HG02870 (cell line): ENCODE data around the gene GALNT16.
"Not testable (repeated sequence)": the region's sequence is repeated elsewhere in the genome, so short reads cannot be mapped to it uniquely, and the experiment has no call there.

ENCODE experiments used
- ATAC-seq: cut with Tn5 transposase; IDR thresholded peaks from one replicate; pipeline ENCODE4 v1.9.1; 2021; ENCODE audit warnings: mild to moderate bottlenecking, moderate library complexity; ENCODE audit not compliant: unreplicated experiment

Gene GALNT16

DNA sequence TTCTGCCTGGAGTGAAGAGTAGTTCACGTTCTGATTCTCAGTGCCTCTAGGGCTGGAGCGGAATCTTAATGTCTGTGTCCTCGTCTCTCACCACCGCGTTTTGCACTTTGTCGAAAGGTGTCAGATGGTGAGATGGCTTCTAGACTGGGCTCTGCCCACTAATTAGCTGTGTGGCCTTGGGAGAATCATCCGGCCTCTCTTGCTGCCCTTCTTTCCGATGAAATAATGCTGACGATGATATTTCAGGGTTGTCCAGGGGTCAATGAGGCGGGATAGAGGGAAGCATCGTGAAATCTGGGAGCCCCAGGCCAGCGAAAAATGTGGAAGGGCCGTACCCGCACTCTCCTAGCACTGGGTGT is 811 bp upstream of the GALNT16 start:
- no peak for ATAC-seq

DNA sequence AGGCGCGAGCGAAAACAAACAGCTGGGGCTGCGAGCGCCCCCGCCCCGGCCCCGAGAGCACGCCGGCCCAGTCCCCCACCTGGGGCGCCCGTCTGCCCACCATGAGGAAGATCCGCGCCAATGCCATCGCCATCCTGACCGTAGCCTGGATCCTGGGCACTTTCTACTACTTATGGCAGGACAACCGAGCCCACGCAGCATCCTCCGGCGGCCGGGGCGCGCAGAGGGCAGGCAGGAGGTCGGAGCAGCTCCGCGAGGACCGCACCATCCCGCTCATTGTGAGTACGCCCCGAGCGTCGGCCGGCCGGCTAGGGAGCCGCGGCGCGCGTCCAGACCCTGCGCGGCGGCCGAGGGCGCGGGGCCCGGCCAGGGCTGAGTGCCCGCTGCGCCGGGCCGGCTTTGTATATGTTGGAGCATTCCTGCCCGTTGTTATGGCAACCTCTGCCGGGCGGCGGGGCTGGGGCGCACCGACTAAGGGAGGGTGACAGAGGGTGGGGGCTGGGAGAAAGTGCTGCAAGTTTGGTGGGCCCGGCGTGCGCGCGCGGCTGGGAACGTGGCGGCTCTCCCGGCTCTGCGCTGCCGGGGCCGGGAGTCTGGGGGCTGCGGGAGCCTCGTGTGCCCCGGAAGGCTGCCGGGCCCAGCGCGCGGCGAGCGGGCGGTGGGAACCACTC is 367 bp downstream of the GALNT16 start:
- no peak for ATAC-seq

DNA sequence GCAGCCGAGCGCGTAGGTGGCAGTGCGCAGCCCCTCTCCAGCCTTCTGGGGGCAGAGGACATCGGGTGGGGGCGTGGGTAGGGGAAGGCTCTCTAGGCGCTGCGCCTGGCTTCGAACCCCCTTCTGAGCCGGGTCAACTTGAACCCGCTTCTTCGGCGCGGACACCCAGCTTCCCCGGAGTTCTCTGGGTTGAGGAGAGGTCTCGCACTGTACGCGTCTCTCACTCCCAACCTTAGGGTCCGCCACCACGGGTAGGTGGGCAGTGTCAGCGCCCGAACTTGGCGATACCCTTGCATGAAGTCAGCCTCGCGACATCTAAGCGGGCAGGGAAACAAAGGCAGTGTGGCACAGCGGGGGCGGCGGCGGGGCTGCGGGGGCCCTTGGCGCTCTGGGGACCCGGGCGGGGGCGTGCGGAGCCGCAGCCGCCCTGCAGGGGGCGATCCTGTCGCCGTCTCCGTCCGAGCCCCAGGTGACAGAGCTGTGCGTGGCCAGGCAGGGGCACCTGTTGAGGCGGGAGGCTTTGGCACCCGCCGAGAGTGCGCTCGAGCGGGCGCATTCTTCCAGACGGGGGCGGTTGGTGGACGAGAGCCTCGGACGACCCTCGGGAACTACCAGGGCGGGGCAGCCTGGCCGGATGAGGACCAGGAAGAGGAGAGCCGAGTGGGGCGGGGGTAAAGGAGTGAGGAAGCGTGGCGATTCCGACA is 1.1 kb downstream of the GALNT16 start:
- ATAC-seq: no peak

DNA sequence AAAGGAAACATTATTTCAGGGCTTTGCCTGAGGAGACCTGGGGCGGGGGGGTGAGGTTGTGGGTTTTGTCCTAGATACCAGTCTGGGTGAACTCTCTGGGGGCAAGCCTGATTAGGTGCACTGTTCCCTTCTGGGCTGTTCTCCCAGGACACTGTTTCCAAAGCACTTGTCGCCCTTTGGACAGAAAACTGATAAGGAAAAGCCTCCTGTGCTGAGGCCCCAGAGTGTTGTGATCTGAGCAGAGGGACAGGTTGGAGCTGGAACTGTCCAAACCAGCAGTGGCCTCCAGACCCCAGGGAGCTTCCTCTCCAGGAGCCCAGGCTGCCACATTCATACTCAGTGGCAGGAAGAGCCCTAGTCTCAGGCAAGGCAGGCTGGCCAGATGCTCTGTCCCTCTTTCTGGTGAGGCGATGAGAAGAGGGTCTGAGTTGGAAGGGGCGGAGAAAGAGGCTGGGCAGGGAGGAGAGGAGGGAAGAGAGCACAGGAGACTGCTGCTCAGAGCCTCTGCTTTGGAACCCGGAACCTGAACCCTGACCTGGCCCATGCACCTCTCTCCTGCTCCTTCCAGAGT is 1.9 kb downstream of the GALNT16 start:
- no peak for ATAC-seq

DNA sequence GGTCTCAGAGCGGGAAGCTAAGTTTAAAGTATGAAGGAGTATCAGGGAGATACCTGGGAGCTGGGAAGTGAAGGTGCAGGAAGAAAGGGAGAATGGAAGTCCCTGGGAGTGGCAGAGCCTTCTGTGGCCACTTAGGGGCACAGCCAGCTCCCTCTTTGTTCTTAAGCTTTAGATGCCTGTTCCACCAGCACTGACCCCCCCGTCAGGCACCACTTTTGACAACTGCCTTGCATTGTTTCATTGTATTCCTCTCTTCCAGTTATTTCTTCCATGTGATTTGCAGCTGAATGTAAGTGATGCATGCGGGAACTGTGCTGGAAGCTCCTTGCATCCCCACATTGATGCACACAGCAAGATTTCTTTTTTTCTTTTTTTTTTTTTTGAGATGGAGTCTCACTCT is 2.6 kb downstream of the GALNT16 start:
- ATAC-seq: no peak

DNA sequence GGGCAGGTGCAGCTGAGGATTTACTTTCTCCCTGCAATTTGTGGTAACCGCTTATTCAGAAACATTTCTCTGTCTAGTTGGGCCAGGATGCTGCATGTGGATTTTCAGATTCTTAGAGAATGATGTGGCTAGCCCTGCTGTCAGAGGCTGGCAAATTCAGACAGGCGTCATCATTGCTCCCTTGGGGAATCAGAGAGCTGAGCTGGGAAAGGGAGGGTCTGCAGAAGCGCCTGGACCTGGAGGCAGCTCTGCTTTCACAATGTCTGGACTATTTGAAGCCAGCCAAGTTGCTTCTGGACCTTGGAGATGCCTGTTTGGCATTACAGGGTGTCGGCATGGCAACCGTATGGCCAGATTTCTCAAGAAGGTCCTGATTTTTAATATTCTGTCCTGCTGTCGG is 3.4 kb downstream of the GALNT16 start:
- ATAC-seq: no peak

DNA sequence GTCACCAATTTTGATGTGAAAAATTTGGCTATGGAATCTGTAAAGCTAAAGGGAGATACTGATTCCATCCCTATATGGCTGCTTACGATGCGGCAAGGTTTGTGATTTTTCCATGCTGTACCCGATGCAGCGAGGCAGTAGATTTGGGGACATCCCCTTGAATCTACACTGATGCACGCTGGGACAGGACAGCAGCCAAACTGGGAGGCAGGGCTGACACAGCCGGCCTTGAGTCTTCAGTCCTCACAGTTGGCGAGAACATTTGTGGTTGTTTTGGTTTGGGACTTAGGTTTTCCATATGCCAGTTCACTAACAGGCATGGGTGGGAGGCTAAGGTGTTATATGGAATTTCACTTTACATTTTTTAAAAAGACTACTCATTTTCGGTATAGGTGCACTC is 3.8 kb downstream of the GALNT16 start:
- no peak for ATAC-seq

DNA sequence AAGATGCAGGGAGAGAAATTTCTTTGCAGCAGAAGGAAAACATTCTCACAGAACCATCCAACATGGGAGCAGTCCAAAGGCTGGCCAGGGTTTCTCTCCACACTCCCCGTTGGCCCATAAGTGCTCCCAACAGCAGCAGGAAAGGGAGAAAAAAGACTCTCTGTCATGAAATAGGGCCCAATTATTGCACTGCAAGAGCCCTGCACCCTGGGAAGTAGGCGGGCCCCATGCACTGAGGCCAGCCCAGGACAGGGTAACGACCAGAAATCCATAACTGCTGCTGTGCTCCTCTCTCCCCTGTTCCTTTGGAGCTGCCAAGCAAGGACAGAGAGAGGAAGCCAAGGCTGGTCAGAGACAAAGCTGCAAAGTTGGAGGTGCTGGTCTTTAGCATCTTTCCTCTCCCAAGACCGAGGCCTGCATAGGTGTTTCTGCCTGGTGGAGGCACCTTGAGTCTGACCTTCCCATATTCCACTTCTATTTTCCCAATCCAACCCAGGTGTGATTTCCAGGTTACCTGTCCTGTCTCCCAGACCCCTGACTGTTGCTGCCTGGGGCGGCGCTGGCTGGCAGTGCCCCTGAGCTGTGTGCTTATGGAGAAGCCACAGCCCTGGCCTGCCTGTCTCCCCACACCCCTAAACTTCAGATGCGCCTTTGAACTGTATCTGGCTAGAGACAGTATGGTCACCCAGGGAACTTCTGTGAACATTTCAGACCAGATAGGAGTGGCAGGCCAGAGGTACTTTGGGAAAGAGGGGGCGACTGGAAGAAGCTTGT is 6.8 kb downstream of the GALNT16 start:
- ATAC-seq: no peak

DNA sequence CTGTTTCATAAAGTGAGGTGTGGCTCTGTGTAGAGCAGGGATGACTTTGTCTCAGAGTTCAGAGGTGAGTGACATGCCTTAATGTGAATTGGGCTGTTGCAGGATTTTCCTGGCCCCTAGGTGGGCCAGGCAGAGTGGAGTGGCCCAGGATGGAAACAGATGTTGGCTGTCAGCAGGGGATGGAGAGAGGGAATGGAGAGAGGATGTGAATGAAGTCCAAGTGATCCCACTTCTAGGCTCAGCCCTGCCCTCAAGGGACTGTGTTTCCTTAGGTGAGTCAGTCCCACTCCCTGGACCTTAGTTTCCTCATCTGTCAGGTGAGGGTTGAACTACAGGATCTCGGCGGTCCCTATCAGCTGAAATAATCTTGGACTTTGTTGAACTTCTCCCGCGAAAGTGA is 7.5 kb downstream of the GALNT16 start:
- ATAC-seq: no peak

DNA sequence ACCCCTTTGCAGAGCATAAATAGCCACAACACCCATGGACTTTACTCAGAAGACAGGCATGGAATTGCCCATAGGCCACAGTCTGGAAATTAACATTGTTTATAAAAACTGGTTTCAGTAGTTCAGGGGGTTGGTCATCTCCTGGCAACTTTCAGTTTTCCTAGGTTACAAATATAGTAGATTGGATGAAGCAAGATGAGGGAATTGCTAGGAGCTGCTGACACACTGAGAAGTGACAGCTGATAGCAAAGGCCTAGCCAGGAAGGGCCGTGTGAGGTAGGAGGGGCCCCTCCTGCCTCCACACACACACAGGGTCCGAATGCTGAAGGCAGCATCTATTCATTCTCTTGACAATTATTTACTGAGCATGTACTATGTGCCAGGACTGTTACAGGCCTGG is 8.3 kb downstream of the GALNT16 start:
- ATAC-seq: no peak

DNA sequence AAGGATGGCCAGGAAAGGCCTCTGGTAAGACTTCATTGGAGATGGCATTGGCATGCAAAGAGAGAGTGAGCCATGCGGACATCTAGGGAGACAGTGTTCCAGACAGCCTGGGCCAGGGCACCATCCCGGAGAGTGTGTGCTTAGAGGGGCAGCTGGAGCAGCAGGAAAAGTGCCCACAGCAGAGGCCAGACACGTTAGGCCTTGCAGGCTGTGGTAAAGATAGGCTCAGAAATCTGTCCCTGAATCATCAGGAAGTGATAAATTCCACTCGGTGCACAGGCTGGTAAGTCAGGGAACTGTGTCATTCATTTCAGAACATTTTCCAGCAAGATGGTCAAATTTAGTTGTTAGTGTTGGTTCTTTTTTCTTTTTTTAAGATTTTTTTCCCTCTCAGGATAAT is 8.8 kb downstream of the GALNT16 start:
- no peak for ATAC-seq

DNA sequence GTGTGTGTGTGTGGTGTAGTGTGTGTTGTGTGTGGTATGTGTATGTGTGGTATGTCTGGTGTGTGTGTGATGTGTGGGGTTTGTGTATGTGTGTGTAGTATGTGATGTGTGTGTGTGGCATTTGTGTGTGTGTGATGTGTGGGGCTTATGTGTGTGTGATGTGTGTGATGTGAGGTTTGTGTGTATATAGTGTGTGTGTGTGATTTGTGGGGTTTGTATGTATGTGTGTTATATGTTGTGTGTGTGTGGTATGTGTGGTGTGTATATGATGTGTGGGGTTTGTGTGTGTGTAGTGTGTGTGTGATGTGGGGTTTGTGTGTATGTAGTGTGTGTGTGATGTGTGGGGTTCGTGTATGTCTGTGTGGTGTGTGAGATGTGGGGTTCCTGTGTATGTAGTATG is 9.4 kb downstream of the GALNT16 start:
- no peak for ATAC-seq

DNA sequence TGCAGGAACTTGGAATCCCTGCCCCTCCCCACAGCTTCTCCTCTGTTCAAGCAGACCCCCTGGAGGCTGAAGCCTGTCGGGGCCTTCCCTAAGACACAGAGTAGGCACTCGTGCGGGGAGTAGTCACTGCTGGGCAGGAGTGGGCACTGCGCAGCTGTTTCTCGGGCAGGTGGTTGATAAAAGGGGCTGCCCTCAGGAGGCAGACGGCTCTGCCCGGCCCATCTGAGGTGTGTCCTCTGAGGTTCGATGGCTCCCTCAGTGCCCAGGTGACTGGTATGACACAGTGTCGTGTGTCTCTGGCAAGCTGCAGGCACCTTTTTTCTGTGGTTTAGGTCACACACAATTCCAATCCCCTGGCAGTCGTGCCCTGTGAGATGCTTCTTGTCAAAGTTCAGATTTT is 10.1 kb downstream of the GALNT16 start:
- ATAC-seq: no peak

DNA sequence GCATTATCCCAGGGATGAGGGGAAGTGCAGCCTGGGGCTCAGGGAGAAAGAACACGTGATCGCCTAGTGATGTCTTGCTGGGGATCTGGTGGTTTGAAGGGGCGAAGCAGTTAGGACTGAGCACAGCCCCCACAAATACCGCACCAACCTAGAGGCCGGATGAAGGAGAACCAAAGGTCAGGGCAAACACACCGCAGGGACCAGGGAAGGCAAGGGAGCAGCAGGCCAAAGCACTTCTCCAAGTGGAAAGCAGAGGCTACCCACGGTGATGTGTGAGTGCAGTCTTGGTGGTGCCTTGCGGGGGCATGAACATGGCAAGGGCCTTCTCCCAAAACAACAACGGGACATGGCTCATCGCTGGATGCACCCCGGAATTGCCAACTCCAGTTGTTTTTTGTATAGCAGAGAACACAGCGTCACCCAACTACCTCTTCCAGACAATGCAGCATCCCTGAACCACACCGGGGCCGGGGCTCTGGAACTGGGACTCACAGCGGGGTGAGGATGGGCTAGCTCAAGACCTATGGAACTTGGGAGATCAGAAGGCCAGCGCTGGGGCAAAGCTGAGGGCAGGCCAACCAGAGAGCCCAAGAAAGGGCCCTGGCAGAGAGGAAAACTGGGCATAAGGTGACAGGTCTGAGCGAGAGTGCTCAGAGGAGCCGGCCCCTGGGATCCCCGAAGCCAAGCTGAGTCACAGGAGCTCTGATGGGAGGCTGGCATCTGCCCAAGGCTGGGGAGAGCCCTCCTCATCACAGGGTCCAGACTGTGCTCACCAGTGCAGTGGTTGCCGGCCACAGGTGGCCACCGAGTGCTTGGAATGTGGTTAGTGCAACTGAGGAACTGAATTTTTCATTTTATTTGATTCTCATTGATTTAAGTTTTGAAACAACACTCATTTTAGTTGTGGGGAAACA is 11.1 kb downstream of the GALNT16 start:
- ATAC-seq: no peak

DNA sequence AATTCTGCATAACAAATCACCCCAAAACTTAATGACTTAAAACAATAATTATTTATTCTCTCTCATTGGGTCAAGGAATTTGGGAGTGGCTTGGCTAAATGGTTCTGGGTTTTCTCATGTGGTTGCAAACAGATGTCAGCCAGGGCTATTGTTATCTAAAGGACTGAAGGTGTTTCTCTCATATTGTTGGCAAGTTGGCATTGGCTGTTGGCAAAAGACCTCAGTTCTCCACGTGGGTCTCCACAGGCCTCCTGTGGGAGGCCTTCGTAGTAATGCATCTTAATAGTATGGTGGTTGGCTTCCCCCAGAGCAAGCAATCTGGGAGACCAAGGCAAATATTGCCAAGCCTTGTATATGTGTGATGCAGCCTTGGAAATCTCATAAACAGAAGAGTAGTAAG is 14.4 kb downstream of the GALNT16 start:
- ATAC-seq: no peak

DNA sequence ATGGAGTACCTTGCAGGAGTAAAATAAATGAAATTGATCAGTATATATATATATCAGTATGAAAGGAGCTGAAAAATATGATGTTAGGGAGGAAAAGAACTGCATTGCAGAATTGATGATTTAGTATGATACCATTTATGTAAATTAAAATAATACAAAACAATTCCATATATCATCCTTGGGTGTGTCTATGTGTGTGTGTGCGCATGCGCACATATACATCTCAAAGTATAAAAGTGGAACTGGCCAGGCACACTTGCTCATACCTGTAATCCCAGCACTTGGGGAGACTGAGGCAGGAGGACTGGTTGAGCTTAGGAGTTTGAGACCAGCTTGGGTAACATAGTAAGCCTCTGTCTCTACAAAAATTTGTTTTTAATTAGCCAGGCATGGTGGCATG is 15.4 kb downstream of the GALNT16 start:
- no peak for ATAC-seq

DNA sequence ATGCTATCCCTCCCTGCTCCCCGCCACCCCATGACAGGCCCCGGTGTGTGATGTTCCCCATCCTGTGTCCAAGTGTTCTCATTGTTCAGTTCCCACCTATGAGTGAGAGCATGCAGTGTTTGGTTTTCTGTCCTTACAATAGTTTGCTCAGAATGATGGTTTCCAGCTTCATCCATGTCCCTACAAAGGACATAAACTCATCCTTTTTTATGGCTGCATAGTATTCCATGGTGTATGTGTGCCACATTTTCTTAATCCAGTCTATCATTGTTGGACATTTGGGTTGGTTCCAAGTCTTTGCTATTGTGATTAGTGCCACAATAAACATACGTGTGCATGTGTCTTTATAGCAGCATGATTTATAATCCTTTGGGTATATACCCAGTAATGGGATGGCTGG is 17.4 kb downstream of the GALNT16 start:
- ATAC-seq: not testable (repeated sequence)

DNA sequence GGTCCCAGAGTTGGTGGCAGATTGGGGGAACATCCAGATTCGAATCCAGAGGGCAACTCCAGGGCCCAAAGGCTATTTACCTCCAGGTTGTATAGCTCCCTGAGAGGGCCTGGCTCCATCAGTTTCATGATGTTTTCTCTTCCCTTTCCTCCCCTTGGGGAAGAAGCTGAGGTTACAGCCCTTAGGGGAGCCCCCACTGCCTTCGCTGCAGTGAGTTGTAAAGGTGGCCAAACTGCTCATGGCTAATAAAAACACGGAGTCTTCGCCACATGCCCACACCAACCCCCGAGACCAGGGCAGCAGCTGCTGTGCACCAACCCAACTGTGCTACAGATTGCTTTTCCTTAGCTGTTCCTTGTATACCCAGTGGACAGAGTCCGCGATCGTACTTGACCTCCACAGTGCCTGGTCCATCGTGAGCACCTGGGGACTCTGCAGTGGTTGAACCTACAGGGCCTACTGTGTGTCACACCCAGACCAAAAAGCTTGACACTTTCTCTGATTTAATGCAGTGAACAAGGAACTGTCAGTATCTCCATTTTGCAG is 20.9 kb downstream of the GALNT16 start:
- ATAC-seq: no peak

DNA sequence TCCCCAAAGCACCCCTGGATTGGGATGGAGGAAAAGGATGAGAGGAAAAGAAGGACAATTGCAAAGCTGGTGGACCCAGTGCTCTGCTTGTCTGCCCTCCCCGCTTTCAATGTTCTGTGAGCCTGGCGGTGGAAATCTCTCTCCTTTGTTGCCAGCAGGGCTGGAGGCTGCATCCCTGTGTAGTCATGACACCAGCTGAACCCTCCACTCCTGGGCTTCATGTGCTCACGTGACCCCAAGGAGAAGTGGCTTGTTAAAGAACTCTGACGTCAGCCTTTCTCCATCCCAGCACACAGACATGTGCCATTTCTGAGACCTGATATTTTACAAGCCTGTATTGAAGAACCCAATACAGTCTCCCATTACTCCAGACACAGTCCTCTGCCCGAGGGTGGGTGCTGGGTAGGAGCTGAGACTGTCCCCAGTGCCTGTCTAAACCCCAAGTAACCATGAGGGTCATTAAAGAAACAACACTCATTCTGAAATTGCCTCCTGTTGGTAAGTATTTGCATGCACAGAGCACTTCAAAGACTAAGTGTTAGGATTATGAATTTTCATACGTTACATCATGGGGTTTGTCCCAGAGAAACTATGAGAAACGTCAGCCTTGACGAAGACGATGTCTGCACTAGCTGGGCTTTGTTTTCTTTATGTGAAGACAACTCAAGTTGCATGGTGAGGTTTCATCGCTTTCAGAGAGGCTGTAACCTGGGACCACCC is 21.7 kb downstream of the GALNT16 start:
- ATAC-seq: peak; percentile 66

DNA sequence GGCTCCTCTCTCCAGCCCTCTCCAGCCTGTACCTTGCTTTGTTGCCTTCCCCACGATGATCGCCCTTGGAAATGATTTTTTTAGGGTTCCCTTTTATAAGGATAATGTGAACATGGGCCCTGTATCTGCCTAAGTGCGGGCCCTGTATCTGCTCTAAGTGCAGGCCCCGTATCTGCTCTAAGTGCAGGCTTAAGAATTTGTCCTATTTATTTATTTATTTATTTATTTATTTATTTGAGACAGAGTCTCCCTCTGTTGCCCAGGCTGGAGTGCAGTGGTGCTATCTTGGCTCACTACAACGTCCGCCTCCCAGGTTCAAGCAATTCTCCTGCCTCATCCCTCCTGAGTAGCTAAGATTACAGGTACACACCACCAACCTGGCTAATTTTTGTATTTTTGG is 22.5 kb downstream of the GALNT16 start:
- ATAC-seq: no peak
